Brain microvascular endothelial cell (primary cell): ENCODE data around the gene AP5B1.
A peak's percentile ranks its signal among the peaks of the same experiment; 100 is the strongest.
"Not testable (repeated sequence)": the region's sequence is repeated elsewhere in the genome, so short reads cannot be mapped to it uniquely, and the experiment has no call there.

Source experiments
- DNase-seq: peaks from one replicate; pipeline ENCODE4 v3.0.0-alpha.2; 2020
- H3K27ac ChIP-seq: fragments of 250-450 bp; sonication (Bioruptor Pico); 2 replicates; pipeline ENCODE4 v1.5.1; 2020; ENCODE audit warnings: mild to moderate bottlenecking, moderate library complexity
- H3K27me3 ChIP-seq: fragments of 250-450 bp; sonication (Bioruptor Pico); replicated peaks from 2 replicates; pipeline ENCODE4 v1.5.1; 2020; ENCODE audit warnings: mild to moderate bottlenecking
- H3K36me3 ChIP-seq: fragments of 250-450 bp; sonication (Bioruptor Pico); replicated peaks from 2 replicates; pipeline ENCODE4 v1.5.1; 2020; ENCODE audit warnings: mild to moderate bottlenecking
- H3K4me3 ChIP-seq: 2 replicates; pipeline ENCODE4 v1.5.1; 2011; ENCODE audit warnings: low read depth, mild to moderate bottlenecking, control low read depth, low read length, moderate library complexity
- CTCF ChIP-seq: IDR thresholded peaks from 2 replicates; pipeline ENCODE4 v1.5.1; 2011; ENCODE audit warnings: low read depth, mild to moderate bottlenecking, moderate library complexity, low read length, control low read depth, inconsistent platforms; ENCODE audit errors: missing control alignments
- in situ Hi-C: cut with HindIII; loops from 2 replicates; pipeline ENCODE4 v1.10.0; 2017; ENCODE audit warnings: low sequenced_read_pairs, low pct_ligation_motif_present

Gene AP5B1

GRCh38 chr11:65776196-65776595 is 4.6 kb downstream of the AP5B1 start:
- in situ Hi-C loops = no loop called here
- H3K4me3 ChIP-seq = no peak overlapping the region

GRCh38 chr11:65774525-65775306 is 6.1 kb downstream of the AP5B1 start:
- H3K27me3 ChIP-seq = no peaks in the 10 kb centered on the region
- no peak for TF ChIP-seq CTCF
- DNase-seq = no peak
- in situ Hi-C loops = no loop called here
- peaks cover 10% of the 10 kb centered on the region for H3K36me3 ChIP-seq
- no peak overlapping the region for H3K4me3 ChIP-seq
- H3K27ac ChIP-seq = no peak overlapping the region

More at GRCh38 chr11:65776196-65776595, 4.6 kb downstream of the AP5B1 start:
- Histone ChIP-seq H3K36me3 (peaks cover 10% of the 10 kb centered on the region), H3K27me3 (no peaks in the 10 kb centered on the region), H3K27ac (no peak overlapping the region)
- TF ChIP-seq CTCF = no peak
- DNase-seq = no peak

GRCh38 chr11:65773784-65774411 is 6.9 kb downstream of the AP5B1 start:
- H3K27me3 ChIP-seq = no peaks in the 10 kb centered on the region
- in situ Hi-C loops = no loop called here
- DNase-seq = no peak
- peaks cover 8% of the 10 kb centered on the region for H3K36me3 ChIP-seq
- TF ChIP-seq CTCF = peak; percentile 43
- no peak overlapping the region for H3K27ac ChIP-seq
- H3K4me3 ChIP-seq = no peak overlapping the region

- TF ChIP-seq CTCF = no peak
- Histone ChIP-seq H3K27ac (no peak overlapping the region), H3K36me3 (no peaks in the 10 kb centered on the region), H3K4me3 (no peak overlapping the region), H3K27me3 (no peaks in the 10 kb centered on the region)
- in situ Hi-C loops = no loop called here
- no peak for DNase-seq
These were observed 9.1 kb downstream of the AP5B1 start for GRCh38 chr11:65771589-65772112.

GRCh38 chr11:65770951-65771567 is 9.7 kb downstream of the AP5B1 start:
- Histone ChIP-seq H3K27ac (no peak overlapping the region), H3K4me3 (no peak overlapping the region), H3K36me3 (no peaks in the 10 kb centered on the region), H3K27me3 (no peaks in the 10 kb centered on the region)
- no peak for TF ChIP-seq CTCF
- DNase-seq = no peak
- in situ Hi-C loops = no loop called here

- H3K4me3 ChIP-seq, H3K36me3 ChIP-seq, H3K27me3 ChIP-seq, DNase-seq, H3K27ac ChIP-seq, in situ Hi-C loops: not testable (repeated sequence)
These were observed 13.0 kb downstream of the AP5B1 start for GRCh38 chr11:65767806-65768205.
